MM.1S (cell line): ENCODE results near the gene SPEM1.

ENCODE experiments used
- DNase-seq: peaks from one replicate; pipeline ENCODE4 v3.0.0-alpha.2; 2015
- H2AFZ ChIP-seq: fragments of 300-600 bp; sonication (generic); 2 replicates; pipeline ENCODE4 v1.6.0; 2016; ENCODE audit warnings: antibody characterized with exemption, low read length
- H3F3A ChIP-seq: fragments of 300-600 bp; sonication (generic); 2 replicates; pipeline ENCODE4 v1.6.1; 2016; ENCODE audit warnings: mild to moderate bottlenecking, antibody characterized with exemption, low read length, moderate library complexity, mixed read lengths; ENCODE audit not compliant: insufficient read depth
- H3K27ac ChIP-seq: fragments of 300-600 bp; sonication (generic); 2 replicates; pipeline ENCODE4 v1.5.1; 2016; ENCODE audit warnings: mild to moderate bottlenecking, low read length
- H3K27me3 ChIP-seq: fragments of 300-600 bp; sonication (generic); replicated peaks from 2 replicates; pipeline ENCODE4 v1.6.0; 2016; ENCODE audit warnings: low read length; ENCODE audit not compliant: insufficient read depth
- H3K36me3 ChIP-seq: fragments of 300-600 bp; sonication (generic); replicated peaks from 2 replicates; pipeline ENCODE4 v1.6.1; 2016; ENCODE audit warnings: mild to moderate bottlenecking, low read length, mixed read lengths; ENCODE audit not compliant: insufficient read depth
- H3K4me1 ChIP-seq: fragments of 300-600 bp; sonication (generic); 2 replicates; pipeline ENCODE4 v1.6.1; 2016; ENCODE audit warnings: low read length, mixed read lengths
- H3K4me2 ChIP-seq: fragments of 300-600 bp; sonication (generic); 2 replicates; pipeline ENCODE4 v1.6.0; 2016; ENCODE audit warnings: low read depth, low read length
- H3K4me3 ChIP-seq: fragments of 300-600 bp; sonication (generic); 2 replicates; pipeline ENCODE4 v1.5.1; 2016; ENCODE audit warnings: low read length, mixed read lengths
- H3K79me2 ChIP-seq: fragments of 300-600 bp; sonication (generic); 2 replicates; pipeline ENCODE4 v1.6.1; 2016; ENCODE audit warnings: mixed run types, low read length, mixed read lengths
- H3K9ac ChIP-seq: fragments of 300-600 bp; sonication (generic); 2 replicates; pipeline ENCODE4 v1.6.1; 2016; ENCODE audit warnings: low read length, mixed read lengths
- H3K9me2 ChIP-seq: fragments of 300-600 bp; sonication (generic); replicated peaks from 2 replicates; pipeline ENCODE4 v1.6.1; 2016; ENCODE audit warnings: mild to moderate bottlenecking, low read length, mixed read lengths; ENCODE audit not compliant: insufficient read depth
- H3K9me3 ChIP-seq: fragments of 300-600 bp; sonication (generic); replicated peaks from 2 replicates; pipeline ENCODE4 v1.6.1; 2016; ENCODE audit warnings: mild to moderate bottlenecking, low read length, mixed read lengths; ENCODE audit not compliant: insufficient read depth
- H4K20me1 ChIP-seq: fragments of 300-600 bp; sonication (generic); 2 replicates; pipeline ENCODE4 v1.6.1; 2016; ENCODE audit warnings: mild to moderate bottlenecking, low read length, moderate library complexity, mixed read lengths; ENCODE audit not compliant: insufficient read depth
- CTCF ChIP-seq: fragments of 300-600 bp; sonication (generic); IDR thresholded peaks from 2 replicates; pipeline ENCODE4 v1.5.1; 2016; ENCODE audit warnings: antibody characterized with exemption, low read length, mixed read lengths
- EZH2 ChIP-seq: fragments of 300-600 bp; sonication (generic); optimal IDR thresholded peaks from 2 replicates; pipeline ENCODE3; 2017; ENCODE audit warnings: low read depth, mild to moderate bottlenecking, antibody characterized with exemption, low read length, mixed read lengths
- EZH2phosphoT487 ChIP-seq: fragments of 300-600 bp; sonication (generic); IDR thresholded peaks from 2 replicates; pipeline ENCODE4 v1.6.1; 2018; ENCODE audit warnings: antibody characterized with exemption, low read length

SPEM1 gene

GRCh38 chr17:7408863-7409262 lies 11.3 kb upstream of the SPEM1 start:
- Histone ChIP-seq H3K27me3 (peaks cover 76% of the 10 kb centered on the region), H3K4me3 (no peak overlapping the region), H3K9me3 (no peaks in the 10 kb centered on the region), H3K27ac (no peak overlapping the region), H4K20me1 (no peaks in the 10 kb centered on the region), H3K36me3 (no peaks in the 10 kb centered on the region), H3K9ac (no peak overlapping the region), H3K4me2 (no peak overlapping the region), H3K4me1 (no peaks in the 10 kb centered on the region; the same call in 1 of the 2 replicates), H3K9me2 (no peaks in the 10 kb centered on the region), H3K79me2 (no peaks in the 10 kb centered on the region), H2AFZ (no peak overlapping the region), H3F3A (no peaks in the 10 kb centered on the region)
- TF ChIP-seq EZH2 = no peak
- TF ChIP-seq EZH2phosphoT487 = no peak
- TF ChIP-seq CTCF = no peak
- DNase-seq = no peak

- Histone ChIP-seq H3K27me3 (peaks cover 84% of the 10 kb centered on the region), H3K79me2 (no peaks in the 10 kb centered on the region), H3K9me3 (no peaks in the 10 kb centered on the region), H3K4me3 (no peak overlapping the region), H3K9me2 (no peaks in the 10 kb centered on the region), H3K4me2 (no peak overlapping the region), H3F3A (no peaks in the 10 kb centered on the region), H3K27ac (no peak overlapping the region), H2AFZ (no peak overlapping the region), H3K4me1 (no peaks in the 10 kb centered on the region; the same call in 1 of the 2 replicates), H3K9ac (no peak overlapping the region), H4K20me1 (no peaks in the 10 kb centered on the region), H3K36me3 (no peaks in the 10 kb centered on the region)
- TF ChIP-seq EZH2phosphoT487 = no peak
- TF ChIP-seq CTCF = no peak
- no peak for TF ChIP-seq EZH2
- DNase-seq = no peak
These were observed 10.4 kb upstream of the SPEM1 start for GRCh38 chr17:7409716-7410115.

- no peak for DNase-seq
- Histone ChIP-seq H3K27me3 (peaks cover 88% of the 10 kb centered on the region), H3F3A (no peaks in the 10 kb centered on the region), H3K9me2 (no peaks in the 10 kb centered on the region), H3K27ac (no peak overlapping the region), H3K4me1 (no peaks in the 10 kb centered on the region; the same call in 1 of the 2 replicates), H4K20me1 (no peaks in the 10 kb centered on the region), H3K9ac (no peak overlapping the region), H3K9me3 (no peaks in the 10 kb centered on the region), H3K4me2 (no peak overlapping the region), H2AFZ (no peak overlapping the region), H3K36me3 (no peaks in the 10 kb centered on the region), H3K4me3 (no peak overlapping the region), H3K79me2 (no peaks in the 10 kb centered on the region)
- TF ChIP-seq EZH2phosphoT487 = no peak
- TF ChIP-seq EZH2 = no peak
- TF ChIP-seq CTCF = no peak
These were observed 9.3 kb upstream of the SPEM1 start for GRCh38 chr17:7410634-7411426.
